A204.1 (cell line): ENCODE results near the gene LRMDA.

Experiments
- FAIRE-seq: peaks from 2 replicates; lab custom pipeline; 2012; peaks lifted over from hg19 to GRCh38; lab: Jason Lieb, UNC

The LRMDA gene

GRCh38 chr10:75839020-75839419 lies 407.6 kb downstream of the LRMDA start:
- FAIRE-seq: no peak

DNA sequence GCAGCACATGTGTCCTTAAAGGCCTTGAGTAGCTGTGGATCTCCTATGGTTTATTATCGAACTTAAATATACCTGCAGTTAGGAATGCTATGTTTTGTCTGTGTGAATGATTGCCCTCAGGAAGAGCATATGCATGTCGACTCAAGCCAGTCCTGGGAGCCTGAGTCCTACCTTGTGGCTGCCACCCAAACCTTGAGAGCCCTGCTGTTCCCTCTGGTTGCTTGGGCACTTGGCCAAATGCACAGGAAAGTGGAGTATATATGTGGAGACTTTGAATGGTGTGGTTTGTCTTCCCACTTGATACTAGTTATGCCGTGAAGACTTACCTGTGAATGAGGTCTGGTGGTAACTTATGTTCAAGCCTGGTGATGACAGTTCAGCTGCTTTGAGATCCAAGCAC lies 409.8 kb downstream of the LRMDA start:
- FAIRE-seq: no peak

DNA sequence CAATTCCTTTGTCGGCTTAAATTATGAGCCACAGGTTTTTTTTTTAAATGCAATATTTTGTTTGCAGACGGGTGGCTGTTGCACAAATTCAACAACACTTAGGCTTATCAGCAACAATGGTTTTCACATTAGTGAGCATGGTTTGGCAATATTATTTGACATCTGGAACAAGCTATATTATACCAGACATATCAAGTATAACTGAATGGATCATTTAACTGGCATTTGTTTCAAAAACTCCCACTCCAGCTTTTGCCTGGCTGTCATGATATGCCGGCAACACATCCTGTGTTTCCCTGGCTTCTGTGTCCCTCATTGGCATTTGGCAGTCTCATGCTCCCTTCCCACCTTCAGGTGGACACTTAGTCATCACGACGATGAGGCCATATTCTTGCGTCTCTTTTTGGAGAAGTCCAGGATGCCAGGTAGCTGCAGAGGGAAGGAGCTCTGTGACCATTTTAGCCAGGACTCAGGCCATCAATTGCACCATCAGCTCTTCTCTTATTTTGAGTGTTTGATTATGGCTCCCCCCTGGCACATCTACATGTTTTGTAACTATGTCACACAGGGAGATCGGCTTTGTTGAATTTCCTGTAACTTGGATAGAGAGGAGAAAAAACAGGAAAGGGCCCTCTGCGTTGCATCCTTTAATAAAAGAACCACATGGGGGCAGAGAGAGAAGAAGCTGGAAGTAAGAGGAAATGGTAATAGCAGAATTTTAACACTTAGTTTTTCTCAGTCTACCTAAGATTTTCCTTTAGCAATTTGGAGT lies 413.9 kb downstream of the LRMDA start:
- no peak for FAIRE-seq

- FAIRE-seq: no peak
Measured at GRCh38 chr10:75847477-75847876, 416.1 kb downstream of the LRMDA start.

GRCh38 chr10:75851580-75852345 lies 420.3 kb downstream of the LRMDA start:
- no peak for FAIRE-seq

GRCh38 chr10:75852851-75853484 lies 421.5 kb downstream of the LRMDA start:
- no peak for FAIRE-seq

DNA sequence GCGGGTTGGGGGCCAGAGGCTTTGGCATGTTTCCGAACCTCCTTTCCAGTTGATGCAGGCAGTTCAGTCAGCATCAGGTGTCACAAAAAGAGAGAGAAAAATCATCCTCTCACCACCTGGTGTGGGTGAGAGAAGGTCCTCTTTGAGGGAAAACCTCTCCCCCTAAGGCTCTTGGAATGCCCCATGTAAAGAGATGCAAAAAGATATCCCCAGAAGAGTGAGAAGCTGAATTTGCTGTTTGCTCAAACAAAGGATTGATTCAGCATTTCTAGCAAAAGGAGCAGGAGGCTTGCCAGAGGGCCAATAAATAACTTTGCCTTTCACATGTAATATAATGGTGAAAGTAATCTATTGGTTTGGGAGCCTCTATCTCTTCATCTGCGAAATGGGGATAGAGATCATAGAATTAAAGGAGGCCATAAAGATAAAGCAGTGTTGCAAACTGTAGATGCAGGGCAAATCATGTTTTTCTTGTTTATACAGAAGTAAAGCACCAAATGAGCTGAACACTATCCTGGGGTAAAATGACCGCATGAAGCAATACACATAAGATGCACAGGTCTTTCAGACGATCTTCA lies 425.9 kb downstream of the LRMDA start:
- FAIRE-seq: no peak

DNA sequence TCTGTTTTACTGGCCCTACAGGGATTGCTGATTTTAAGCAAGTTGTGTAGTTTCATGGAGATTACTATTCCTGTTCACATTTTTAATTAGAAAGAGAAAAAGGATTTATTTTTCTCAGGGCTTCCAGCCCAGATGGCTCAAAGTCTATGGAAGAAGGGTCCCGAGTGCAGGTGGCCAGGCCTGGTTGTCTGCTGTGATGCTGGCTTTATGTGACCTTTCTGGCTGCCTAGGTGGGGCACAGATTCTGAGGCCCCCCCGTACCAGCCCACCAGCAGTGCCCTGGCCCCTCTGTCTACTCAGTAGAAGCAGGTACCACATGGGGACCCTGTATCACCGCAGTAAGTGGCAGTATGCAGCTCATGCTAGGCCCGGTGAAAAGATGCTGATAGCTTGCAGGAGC lies 426.5 kb downstream of the LRMDA start:
- no peak for FAIRE-seq

- FAIRE-seq: no peak
Measured at GRCh38 chr10:75858339-75858738, 426.9 kb downstream of the LRMDA start.

DNA sequence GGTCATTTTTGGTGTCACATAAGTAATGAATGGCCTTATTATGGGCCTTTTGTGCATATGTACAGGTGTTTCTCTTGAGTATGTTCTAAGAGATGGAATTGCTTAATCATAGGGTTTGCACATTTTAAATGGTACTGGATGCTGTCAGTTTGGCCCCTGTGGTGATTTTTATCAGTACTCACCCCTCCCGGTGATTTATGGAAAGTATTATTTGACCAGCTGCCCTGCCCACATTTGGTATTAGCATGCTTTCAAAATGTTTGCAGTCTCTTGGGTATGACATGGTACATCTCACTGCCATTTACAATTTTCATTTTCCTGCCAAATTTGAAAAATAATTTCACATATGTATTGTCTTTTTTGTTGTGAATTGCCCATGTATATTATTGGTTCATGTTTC lies 427.7 kb downstream of the LRMDA start:
- no peak for FAIRE-seq

DNA sequence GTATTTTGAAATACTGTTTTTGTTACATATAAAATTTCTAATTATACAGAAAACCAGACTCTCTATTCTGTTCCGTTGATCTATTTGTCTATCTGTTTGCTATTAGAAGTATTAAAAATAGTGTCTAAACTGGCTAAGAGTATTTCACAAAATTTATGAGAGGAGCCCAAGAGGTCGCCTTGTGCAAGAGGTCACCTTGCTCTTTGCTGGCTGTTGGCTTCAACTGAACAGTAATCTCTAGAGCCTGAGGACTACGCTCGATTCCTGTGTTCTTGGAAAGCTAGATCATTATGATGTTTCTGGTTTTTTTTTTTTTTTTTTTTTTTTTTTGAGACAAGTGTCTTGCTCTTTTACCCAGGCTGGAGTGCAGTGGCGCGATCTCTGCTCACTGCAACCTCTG lies 428.6 kb downstream of the LRMDA start:
- no peak for FAIRE-seq

DNA sequence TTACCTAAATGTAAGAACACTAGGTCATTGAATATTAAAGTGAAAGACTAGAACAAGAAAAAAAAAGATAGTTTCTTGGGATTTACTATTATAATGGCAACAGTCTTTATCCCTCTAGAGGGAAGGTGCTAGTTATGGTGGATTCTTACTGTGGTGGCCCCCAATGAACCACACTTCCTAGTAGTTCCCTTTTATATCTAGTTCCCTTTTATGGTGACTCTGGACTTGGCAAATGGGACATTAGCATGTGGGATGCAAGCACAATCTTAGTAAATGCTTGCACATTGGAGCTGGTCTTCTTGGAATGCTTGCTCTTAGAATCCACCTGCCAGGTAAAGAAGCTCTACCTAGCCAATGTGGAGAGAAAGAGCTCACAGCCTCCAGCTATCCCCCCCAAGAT lies 430.2 kb downstream of the LRMDA start:
- no peak for FAIRE-seq

DNA sequence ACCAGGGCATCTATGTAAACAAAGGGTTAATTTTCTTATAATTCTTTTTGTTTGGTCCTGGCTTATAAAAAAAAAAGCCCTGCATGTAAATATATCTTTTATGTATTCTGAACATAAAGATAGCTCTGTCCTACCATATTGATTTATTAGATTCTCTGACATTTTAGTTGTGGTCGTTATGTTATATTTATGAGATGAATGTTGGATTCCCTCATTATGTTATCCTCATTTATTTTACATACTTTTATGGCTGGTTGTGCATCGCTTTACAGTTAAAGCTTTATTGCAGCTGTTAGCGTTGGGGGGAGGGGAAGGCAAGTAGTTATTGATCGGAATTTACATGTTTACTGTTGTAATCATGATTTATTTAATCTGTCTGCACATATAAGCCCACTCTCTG lies 431.5 kb downstream of the LRMDA start:
- FAIRE-seq: no peak

GRCh38 chr10:75864717-75865116 lies 433.3 kb downstream of the LRMDA start:
- no peak for FAIRE-seq

- FAIRE-seq: no peak
Measured at GRCh38 chr10:75865413-75866299, 434.2 kb downstream of the LRMDA start.

DNA sequence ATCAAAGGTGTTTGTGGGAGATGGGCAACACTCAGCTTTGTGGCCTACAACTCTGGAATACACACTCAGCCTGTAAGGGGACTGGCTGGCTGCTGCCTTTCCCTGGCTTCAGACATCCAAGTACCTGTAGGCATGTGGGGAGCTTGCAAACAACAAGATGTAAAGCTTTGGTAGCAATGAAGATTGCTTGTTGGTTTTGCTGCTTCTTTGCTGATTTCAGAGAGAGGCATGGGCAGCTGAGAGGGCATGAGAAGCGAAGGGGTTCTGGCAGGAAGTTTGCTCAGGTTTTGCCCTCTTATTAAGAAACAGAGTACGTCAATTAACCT lies 434.8 kb downstream of the LRMDA start:
- no peak for FAIRE-seq

DNA sequence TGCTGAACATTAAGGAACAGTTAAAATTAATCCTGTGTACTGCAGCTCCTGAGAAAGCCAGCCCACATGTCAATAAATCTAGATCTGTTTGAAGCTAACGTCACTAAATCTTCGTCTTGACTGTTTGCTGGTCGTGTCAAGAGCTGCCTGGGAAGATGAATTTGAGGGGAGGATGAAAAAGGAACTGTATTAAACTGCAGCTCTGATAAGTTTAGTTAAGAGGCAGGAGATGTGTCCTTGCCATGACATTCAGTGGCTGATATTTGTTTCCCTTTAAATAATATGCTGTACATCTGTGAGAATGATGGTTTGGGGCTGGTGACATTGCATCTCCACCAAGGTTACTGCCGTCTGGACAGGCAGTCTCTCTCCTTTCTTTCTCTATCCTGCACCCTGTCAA lies 435.3 kb downstream of the LRMDA start:
- no peak for FAIRE-seq

- FAIRE-seq: no peak
Measured at GRCh38 chr10:75868574-75868973, 437.1 kb downstream of the LRMDA start.

- no peak for FAIRE-seq
Measured at GRCh38 chr10:75870039-75870645, 438.7 kb downstream of the LRMDA start.

GRCh38 chr10:75875740-75876139 lies 444.3 kb downstream of the LRMDA start:
- FAIRE-seq: no peak

DNA sequence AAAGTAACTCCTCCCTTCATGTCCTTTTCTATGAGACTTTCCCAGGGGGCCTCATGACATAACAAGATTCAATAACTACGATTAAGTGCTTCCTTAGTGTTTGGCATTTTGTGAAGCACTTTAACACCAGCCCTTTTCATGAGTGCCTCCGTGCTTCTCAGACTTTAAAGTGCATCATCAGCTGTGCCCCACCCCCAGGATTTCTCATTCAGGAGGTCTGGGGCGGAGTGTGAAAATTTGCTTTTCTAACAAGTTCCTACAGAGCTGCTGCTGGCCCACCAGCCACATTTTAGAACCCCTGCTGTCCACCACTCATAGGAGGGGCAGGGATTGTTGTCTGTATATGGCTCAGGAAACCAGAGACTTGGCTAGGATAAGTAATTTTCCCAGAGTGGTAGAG lies 445.3 kb downstream of the LRMDA start:
- no peak for FAIRE-seq

GRCh38 chr10:75877877-75878276 lies 446.5 kb downstream of the LRMDA start:
- no peak for FAIRE-seq
